ENCODE measurements around the gene TBX21. TPM values are rescaled to one million over a fixed set of nuclear protein-coding genes. Genes with fewer than 3 reads are reported as not detected.

The TBX21 gene
- total and polyA plus RNA-seq, 2 experiments from 2014 or later = not detected

DNA sequence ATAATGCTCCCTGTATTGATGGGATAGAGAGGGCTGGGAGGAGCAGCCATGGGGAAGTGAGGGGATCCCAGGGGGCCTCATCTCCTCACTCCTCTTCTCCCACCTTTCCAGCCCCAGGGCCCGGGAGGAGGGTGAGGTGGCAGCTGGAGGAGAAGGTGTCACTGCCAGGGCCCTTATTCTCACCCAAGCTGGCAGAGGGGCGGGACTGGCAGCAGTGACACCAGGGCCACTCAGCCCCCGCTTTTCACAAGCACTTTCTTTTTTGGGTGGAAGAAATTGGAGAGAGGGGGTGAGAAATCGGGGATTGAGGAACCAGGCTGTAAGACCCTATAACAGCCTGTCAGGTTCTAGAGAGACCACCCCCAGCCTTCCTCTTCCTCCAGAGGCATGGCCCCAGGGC lies 2.4 kb upstream of the TBX21 start:
- H3K27ac Mint-ChIP-seq = no peak overlapping the region
- H3K27me3 Mint-ChIP-seq (ENCODE audit: insufficient read depth, low read depth, poor library complexity) = peaks cover 57% of the 10 kb centered on the region
- DNase-seq (ENCODE audit: low spot score) (no peak), ATAC-seq (no peak)
- Histone ChIP-seq H3K9me2 (ENCODE audit: insufficient read depth) (no peaks in the 10 kb centered on the region), H3K27ac (ENCODE audit: low read depth) (no peak overlapping the region), H3K4me3 (no peak overlapping the region), H2AFZ (no peak overlapping the region), H3K4me1 (ENCODE audit: insufficient read depth) (peaks cover 6% of the 10 kb centered on the region; the same call in 1 of the 2 replicates), H3F3A (replicated peaks; ENCODE audit: low read depth) (0 out of 2 replicates have a peak, but pooled peaks cover 6% of the 10 kb centered on the region), H3K36me3 (ENCODE audit: insufficient read depth) (no peaks in the 10 kb centered on the region), H3K4me2 (no peak overlapping the region), H3K79me2 (replicated peaks; ENCODE audit: insufficient read depth) (no peaks in the 10 kb centered on the region), H4K20me1 (replicated peaks; ENCODE audit: insufficient read depth) (no peaks in the 10 kb centered on the region), H3K27me3 (ENCODE audit: insufficient read depth) (peaks cover 64% of the 10 kb centered on the region)
- no peaks in the 10 kb centered on the region; the same call in 2 of the 3 replicates for H3K36me3 Mint-ChIP-seq (ENCODE audit: low read depth)
- H3K4me3 Mint-ChIP-seq = no peak overlapping the region
- TF ChIP-seq ZNF331 (CRISPR knock-in tag; IDR thresholded peaks at IDR 0.05; ENCODE audit: low read depth) = no peak
- no peak for TF ChIP-seq JUNB (IDR thresholded peaks at IDR 0.05; ENCODE audit: unreplicated experiment)
- TF ChIP-seq, protein P1, sequence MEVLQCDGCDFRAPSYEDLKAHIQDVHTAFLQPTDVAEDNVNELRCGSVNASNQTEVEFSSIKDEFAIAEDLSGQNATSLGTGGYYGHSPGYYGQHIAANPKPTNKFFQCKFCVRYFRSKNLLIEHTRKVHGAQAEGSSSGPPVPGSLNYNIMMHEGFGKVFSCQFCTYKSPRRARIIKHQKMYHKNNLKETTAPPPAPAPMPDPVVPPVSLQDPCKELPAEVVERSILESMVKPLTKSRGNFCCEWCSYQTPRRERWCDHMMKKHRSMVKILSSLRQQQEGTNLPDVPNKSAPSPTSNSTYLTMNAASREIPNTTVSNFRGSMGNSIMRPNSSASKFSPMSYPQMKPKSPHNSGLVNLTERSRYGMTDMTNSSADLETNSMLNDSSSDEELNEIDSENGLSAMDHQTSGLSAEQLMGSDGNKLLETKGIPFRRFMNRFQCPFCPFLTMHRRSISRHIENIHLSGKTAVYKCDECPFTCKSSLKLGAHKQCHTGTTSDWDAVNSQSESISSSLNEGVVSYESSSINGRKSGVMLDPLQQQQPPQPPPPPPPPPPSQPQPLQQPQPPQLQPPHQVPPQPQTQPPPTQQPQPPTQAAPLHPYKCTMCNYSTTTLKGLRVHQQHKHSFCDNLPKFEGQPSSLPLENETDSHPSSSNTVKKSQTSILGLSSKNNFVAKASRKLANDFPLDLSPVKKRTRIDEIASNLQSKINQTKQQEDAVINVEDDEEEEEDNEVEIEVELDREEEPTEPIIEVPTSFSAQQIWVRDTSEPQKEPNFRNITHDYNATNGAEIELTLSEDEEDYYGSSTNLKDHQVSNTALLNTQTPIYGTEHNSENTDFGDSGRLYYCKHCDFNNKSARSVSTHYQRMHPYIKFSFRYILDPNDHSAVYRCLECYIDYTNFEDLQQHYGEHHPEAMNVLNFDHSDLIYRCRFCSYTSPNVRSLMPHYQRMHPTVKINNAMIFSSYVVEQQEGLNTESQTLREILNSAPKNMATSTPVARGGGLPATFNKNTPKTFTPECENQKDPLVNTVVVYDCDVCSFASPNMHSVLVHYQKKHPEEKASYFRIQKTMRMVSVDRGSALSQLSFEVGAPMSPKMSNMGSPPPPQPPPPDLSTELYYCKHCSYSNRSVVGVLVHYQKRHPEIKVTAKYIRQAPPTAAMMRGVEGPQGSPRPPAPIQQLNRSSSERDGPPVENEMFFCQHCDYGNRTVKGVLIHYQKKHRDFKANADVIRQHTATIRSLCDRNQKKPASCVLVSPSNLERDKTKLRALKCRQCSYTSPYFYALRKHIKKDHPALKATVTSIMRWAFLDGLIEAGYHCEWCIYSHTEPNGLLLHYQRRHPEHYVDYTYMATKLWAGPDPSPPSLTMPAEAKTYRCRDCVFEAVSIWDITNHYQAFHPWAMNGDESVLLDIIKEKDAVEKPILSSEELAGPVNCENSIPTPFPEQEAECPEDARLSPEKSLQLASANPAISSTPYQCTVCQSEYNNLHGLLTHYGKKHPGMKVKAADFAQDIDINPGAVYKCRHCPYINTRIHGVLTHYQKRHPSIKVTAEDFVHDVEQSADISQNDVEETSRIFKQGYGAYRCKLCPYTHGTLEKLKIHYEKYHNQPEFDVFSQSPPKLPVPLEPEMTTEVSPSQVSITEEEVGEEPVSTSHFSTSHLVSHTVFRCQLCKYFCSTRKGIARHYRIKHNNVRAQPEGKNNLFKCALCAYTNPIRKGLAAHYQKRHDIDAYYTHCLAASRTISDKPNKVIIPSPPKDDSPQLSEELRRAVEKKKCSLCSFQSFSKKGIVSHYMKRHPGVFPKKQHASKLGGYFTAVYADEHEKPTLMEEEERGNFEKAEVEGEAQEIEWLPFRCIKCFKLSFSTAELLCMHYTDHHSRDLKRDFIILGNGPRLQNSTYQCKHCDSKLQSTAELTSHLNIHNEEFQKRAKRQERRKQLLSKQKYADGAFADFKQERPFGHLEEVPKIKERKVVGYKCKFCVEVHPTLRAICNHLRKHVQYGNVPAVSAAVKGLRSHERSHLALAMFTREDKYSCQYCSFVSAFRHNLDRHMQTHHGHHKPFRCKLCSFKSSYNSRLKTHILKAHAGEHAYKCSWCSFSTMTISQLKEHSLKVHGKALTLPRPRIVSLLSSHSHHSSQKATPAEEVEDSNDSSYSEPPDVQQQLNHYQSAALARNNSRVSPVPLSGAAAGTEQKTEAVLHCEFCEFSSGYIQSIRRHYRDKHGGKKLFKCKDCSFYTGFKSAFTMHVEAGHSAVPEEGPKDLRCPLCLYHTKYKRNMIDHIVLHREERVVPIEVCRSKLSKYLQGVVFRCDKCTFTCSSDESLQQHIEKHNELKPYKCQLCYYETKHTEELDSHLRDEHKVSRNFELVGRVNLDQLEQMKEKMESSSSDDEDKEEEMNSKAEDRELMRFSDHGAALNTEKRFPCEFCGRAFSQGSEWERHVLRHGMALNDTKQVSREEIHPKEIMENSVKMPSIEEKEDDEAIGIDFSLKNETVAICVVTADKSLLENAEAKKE (CRISPR knock-in tag; IDR thresholded peaks at IDR 0.05) = no peak
- TF ChIP-seq EZH2 (IDR thresholded peaks at IDR 0.05; ENCODE audit: low read depth, unreplicated experiment) = no peak
- TF ChIP-seq, protein P2, sequence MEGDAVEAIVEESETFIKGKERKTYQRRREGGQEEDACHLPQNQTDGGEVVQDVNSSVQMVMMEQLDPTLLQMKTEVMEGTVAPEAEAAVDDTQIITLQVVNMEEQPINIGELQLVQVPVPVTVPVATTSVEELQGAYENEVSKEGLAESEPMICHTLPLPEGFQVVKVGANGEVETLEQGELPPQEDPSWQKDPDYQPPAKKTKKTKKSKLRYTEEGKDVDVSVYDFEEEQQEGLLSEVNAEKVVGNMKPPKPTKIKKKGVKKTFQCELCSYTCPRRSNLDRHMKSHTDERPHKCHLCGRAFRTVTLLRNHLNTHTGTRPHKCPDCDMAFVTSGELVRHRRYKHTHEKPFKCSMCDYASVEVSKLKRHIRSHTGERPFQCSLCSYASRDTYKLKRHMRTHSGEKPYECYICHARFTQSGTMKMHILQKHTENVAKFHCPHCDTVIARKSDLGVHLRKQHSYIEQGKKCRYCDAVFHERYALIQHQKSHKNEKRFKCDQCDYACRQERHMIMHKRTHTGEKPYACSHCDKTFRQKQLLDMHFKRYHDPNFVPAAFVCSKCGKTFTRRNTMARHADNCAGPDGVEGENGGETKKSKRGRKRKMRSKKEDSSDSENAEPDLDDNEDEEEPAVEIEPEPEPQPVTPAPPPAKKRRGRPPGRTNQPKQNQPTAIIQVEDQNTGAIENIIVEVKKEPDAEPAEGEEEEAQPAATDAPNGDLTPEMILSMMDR (conservative IDR thresholded peaks at IDR 0.05; ENCODE audit: low read depth in 2 of 2) = no peak
- no peak for TF ChIP-seq CREB1 (CRISPR knock-in tag; IDR thresholded peaks at IDR 0.05; ENCODE audit: low read depth)
- no peak for TF ChIP-seq EZH2phosphoT487 (IDR thresholded peaks at IDR 0.05; ENCODE audit: unreplicated experiment)
- TF ChIP-seq, protein P3, sequence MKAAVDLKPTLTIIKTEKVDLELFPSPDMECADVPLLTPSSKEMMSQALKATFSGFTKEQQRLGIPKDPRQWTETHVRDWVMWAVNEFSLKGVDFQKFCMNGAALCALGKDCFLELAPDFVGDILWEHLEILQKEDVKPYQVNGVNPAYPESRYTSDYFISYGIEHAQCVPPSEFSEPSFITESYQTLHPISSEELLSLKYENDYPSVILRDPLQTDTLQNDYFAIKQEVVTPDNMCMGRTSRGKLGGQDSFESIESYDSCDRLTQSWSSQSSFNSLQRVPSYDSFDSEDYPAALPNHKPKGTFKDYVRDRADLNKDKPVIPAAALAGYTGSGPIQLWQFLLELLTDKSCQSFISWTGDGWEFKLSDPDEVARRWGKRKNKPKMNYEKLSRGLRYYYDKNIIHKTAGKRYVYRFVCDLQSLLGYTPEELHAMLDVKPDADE (IDR thresholded peaks at IDR 0.05) = no peak
- TF ChIP-seq NANOG (IDR thresholded peaks at IDR 0.05; ENCODE audit: borderline replicate concordance) = no peak
- TF ChIP-seq POLR2AphosphoS5 (IDR thresholded peaks at IDR 0.05; ENCODE audit: low read depth) = no peak
- TF ChIP-seq, protein P4, sequence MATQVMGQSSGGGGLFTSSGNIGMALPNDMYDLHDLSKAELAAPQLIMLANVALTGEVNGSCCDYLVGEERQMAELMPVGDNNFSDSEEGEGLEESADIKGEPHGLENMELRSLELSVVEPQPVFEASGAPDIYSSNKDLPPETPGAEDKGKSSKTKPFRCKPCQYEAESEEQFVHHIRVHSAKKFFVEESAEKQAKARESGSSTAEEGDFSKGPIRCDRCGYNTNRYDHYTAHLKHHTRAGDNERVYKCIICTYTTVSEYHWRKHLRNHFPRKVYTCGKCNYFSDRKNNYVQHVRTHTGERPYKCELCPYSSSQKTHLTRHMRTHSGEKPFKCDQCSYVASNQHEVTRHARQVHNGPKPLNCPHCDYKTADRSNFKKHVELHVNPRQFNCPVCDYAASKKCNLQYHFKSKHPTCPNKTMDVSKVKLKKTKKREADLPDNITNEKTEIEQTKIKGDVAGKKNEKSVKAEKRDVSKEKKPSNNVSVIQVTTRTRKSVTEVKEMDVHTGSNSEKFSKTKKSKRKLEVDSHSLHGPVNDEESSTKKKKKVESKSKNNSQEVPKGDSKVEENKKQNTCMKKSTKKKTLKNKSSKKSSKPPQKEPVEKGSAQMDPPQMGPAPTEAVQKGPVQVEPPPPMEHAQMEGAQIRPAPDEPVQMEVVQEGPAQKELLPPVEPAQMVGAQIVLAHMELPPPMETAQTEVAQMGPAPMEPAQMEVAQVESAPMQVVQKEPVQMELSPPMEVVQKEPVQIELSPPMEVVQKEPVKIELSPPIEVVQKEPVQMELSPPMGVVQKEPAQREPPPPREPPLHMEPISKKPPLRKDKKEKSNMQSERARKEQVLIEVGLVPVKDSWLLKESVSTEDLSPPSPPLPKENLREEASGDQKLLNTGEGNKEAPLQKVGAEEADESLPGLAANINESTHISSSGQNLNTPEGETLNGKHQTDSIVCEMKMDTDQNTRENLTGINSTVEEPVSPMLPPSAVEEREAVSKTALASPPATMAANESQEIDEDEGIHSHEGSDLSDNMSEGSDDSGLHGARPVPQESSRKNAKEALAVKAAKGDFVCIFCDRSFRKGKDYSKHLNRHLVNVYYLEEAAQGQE (IDR thresholded peaks at IDR 0.05; ENCODE audit: unreplicated experiment) = no peak
- no peak for TF ChIP-seq ZNF114 (CRISPR knock-in tag; IDR thresholded peaks at IDR 0.05)
- TF ChIP-seq STAT1 (IDR thresholded peaks at IDR 0.05; ENCODE audit: unreplicated experiment) = no peak
- H3K9me3 Mint-ChIP-seq = no peaks in the 10 kb centered on the region
- peaks cover 18% of the 10 kb centered on the region for H3K4me1 Mint-ChIP-seq
